Hematopoietic multipotent progenitor cell treated with erythropoietin and hydrocortisone succinate and interleukin-3 and kit ligand, for 15 days (in vitro differentiated cells): ENCODE measurements around the gene FGB.
"Not testable (repeated sequence)": the region's sequence is repeated elsewhere in the genome, so short reads cannot be mapped to it uniquely, and the experiment has no call there.

Experiments
- DNase-seq: peaks from one replicate; pipeline ENCODE4 v3.0.0-alpha.2; 2015; ENCODE audit warnings: low spot score

The FGB gene

GRCh38 chr4:154566639-154567204 is 3.9 kb downstream of the FGB start:
- DNase-seq, result no peak

DNA sequence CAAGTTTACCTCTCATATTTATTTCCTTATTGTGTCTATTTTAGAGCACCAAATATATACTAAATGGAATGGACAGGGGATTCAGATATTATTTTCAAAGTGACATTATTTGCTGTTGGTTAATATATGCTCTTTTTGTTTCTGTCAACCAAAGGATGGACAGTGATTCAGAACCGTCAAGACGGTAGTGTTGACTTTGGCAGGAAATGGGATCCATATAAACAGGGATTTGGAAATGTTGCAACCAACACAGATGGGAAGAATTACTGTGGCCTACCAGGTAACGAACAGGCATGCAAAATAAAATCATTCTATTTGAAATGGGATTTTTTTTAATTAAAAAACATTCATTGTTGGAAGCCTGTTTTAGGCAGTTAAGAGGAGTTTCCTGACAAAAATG is 6.2 kb downstream of the FGB start:
- no peak for DNase-seq

GRCh38 chr4:154569584-154569983 is 6.8 kb downstream of the FGB start:
- no peak for DNase-seq

GRCh38 chr4:154573190-154573870 is 10.5 kb downstream of the FGB start:
- no peak for DNase-seq

DNA sequence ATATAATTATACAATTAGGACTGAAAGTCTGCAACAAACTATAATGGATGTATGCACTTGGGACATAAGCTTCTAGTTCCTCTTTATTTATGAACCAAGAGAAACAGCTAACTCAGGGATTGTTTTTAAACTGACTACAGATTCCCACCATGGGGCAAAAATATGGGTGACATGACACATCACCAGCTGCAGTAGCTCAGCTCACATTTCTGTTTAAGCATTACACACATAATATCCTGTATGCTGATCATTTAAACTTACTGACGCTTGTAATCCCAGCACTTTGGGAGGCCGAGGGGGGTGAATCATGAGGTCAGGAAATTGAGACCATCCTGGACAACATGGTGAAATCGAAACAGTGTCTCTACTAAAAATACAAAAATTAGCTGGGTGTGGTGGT is 11.5 kb downstream of the FGB start:
- no peak for DNase-seq

GRCh38 chr4:154577324-154577723 is 14.5 kb downstream of the FGB start:
- DNase-seq, result no peak

- no peak for DNase-seq
Measured at GRCh38 chr4:154578919-154579318, 16.1 kb downstream of the FGB start.

DNA sequence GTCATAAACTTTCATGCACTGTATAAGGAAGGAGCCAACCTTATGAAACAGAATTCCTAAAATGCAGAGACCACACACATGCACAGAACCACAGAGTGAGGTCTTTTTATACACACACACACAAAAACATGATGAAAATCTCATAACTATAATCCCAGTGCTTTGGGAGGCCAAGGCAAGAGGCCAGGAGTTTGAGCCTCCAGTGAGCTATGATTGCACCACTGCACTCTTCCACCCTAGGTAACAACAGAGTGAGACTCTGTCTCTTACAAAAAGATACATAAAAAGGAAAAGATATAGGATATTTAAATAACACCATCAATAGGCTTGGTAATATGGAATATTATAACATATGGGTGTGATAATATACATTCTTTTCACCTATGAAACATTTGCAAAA is 17.1 kb downstream of the FGB start:
- no peak for DNase-seq

- no peak for DNase-seq
Measured at GRCh38 chr4:154582723-154583122, 19.9 kb downstream of the FGB start.

- no peak for DNase-seq
Measured at GRCh38 chr4:154583230-154583629, 20.4 kb downstream of the FGB start.

DNA sequence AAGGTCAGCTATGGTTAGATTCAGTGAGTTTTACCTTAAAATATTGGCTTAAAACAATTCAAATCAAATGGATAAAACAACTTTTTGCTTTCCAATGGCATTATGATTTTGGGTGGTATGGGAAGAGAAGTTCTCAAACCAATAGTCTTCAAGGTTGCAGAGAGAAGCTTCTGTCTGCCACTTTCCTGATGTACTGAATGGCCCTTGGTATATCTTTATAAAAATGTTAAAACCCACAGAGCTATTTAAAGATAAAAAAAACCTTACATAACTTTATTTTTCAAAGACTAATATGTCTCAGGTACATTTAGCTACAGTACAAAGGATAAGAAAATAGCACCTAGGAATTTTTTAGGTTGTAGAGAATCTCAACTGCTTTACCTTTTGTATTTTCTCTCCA is 20.9 kb downstream of the FGB start:
- DNase-seq, result no peak

DNA sequence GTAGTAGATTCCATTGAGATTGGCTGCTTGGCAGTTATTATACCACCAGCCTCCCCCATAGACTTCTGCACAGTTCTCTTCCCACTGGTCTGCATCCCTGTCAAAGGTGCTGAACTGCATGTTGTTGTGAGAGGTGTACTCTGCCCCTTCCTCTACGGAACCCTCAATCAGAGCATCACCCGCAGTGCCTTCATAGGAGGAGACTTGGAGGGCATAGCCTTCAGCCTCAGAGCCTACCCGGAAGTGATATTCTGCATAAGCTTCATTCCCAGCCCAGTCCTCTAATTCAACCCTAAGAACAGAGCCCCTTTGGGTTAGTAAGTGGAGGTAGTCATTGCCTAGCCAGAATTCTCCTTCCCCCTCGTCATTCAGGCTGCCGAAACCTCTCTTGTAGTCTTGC is 21.4 kb downstream of the FGB start:
- DNase-seq, result no peak

DNA sequence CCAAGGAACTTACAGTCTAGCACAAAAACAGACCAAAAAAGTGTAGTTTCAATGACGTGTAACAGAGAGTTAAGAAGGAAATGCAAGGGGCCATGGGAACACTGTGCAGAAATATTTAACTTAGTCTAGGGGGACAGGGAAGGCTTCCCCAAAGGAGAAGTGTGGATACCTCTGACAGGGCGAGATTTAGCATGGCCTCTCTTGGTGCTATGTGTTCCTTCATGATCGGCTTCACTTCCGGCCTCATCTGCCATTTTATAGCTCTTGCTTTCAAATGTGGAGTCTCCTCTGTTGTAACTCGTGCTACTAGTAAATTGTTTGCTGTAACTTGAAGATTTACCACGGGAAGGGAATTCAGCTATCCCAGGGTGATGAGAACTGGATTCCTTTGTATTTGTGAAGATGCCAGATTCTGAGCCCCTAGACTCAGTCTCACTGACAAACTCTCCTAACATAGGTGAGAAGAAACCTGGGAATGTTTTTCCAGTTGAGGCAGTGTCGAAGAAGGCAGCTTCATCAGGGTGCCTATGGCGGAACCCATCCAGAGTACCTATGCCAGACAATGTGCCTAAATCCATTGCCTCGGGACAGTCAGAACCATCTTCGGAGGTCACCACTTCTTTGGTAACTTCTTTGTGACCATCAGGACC is 22.7 kb downstream of the FGB start:
- DNase-seq, result no peak

- no peak for DNase-seq
Measured at GRCh38 chr4:154586296-154587033, 23.7 kb downstream of the FGB start.

DNA sequence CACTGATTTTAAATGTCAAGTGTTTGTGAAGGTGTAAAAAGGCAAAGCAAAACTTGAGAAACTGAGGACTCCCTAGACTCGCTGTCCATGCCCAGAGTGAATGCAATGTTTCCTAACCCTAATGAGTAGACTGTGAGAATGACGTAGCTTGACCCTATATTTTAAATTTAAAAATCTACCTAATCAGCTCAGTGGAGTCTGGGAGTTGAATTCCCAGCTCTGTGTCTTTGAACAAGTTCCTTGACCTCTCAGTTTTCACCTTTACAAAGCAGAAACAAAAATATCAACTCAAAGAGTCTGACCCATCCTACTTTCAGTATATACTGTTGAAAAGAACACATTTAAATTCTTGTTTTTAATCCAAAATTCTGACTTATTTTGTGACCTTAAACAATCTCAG is 25.4 kb downstream of the FGB start:
- no peak for DNase-seq

- DNase-seq, result no peak
Measured at GRCh38 chr4:154589296-154590197, 26.7 kb downstream of the FGB start.

DNA sequence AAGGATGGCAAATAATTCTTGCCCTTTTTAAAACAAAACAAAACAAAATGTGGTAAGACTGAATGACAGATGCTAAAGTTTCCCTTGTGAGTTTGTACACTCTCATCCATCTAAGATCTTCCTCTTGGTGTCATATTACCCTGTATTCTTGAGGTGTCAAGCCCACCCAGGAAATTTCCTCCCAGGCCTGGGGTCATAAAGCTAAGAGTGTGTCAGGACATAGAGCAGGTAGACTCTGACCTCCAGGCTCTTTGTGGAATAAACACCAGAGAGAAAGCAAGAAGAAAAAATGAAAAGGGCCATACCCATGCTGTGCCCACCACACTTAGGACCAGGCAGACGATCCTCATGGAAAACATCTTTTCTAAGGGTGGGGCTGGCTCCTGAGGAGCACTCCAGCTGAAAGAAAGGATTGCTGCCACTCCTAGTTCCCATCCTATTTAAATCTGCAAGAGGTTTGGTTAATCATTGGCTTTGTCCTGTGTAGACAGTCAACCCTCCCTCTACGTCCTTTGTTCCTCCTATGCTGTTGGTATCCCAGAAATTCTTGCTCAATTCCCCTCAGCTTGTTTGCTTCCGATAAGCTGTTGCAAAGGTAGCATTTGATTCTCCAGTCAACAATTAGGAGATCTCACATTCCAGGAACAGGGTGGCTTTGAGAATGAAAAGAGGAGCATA is 27.7 kb downstream of the FGB start, which contains the start of gene FGA:
TSS of gene FGA (minus strand) at position 414 of the 678 bp plus-strand sequence. CDS start at position 359, 55 bp downstream.
- DNase-seq, result no peak

DNA sequence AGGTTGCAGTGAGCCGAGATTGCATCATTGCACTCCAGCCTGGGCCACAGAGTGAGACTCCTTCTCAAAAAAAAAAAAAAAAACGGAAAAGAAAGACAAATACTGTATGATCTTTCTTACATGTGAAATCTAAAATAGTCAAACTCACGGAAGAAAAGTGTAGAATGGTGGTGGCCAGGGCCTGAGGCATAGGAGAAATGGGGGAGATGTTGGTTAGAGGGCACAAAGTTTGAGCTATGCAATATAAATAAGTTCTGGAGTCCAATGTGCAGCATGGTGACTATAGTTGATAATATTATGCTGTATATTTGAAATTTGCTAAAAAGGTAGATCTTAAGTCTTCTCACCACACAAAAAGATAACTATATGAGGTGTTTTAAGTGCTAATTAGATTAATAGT is 29.1 kb downstream of the FGB start:
- no peak for DNase-seq

- no peak for DNase-seq
Measured at GRCh38 chr4:154593868-154594267, 31.1 kb downstream of the FGB start.

DNA sequence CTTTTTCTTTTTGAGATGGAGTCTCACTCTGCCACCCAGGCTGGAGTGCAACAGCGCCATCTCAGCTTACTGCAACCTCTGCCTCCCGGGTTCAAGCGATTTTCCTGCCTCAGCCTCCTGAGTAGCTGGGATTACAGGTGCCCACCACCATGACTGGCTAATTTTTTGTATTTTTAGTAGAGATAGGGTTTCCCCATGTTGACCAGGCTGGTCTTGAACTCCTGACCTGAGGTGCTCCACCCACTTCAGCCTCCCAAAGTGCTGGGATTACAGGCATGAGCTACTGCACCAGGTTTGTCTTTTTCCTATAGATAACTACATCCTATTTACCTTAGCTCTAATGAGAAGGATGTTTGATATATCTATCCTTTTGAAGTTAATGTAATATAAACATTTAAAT is 31.5 kb downstream of the FGB start:
- not testable (repeated sequence) for DNase-seq

DNA sequence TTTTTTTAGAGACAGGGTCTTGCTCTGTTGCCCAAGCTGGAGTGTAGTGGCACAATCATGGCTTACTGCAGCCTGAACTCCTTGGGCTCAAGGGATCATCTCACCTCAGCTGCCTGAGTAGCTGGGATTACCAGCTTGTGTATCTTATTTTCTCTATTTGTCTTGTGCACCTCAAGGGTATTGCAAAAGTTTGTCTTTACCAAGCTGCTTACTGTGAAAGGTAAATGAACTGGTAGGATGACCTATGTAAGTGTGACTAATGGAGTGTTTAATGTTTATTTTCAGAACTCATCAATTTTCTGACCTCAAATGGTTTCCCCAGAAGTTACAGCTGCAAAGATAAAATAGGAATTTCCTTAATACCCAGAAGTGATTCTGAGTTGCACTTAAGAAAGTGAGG is 33.0 kb downstream of the FGB start:
- no peak for DNase-seq
